C4-2B (cell line): ENCODE data around the gene RGS9.

Experiments
- ZFX ChIP-seq: fragments of 450-650 bp; IDR thresholded peaks from 2 replicates; pipeline ENCODE4 v1.6.1; 2017
- TF ChIP-seq, protein P1 (sequence below): fragments of 450-650 bp; conservative IDR thresholded peaks from 2 replicates; pipeline ENCODE4 v1.5.1; 2017; ENCODE audit warnings: mild to moderate bottlenecking

DNA sequence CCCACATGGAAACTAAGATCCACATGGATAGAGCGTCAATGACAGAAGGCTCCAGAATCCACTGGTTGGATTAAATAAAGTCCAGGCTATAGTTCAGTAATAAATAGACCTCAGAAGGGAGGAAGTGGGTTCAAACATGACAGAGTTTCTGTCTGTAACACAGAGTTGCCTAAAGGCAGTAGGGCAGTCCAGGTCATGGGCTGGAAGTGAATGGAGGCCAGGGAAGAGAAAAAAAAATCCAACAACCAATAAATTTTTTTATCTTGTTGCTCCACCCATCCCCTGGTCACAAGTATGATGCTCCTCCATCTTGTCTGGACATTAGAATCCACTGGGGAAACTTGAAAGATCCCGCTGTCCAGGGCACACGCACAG is 92.4 kb downstream of the RGS9 start:
- TF ChIP-seq, protein P1, sequence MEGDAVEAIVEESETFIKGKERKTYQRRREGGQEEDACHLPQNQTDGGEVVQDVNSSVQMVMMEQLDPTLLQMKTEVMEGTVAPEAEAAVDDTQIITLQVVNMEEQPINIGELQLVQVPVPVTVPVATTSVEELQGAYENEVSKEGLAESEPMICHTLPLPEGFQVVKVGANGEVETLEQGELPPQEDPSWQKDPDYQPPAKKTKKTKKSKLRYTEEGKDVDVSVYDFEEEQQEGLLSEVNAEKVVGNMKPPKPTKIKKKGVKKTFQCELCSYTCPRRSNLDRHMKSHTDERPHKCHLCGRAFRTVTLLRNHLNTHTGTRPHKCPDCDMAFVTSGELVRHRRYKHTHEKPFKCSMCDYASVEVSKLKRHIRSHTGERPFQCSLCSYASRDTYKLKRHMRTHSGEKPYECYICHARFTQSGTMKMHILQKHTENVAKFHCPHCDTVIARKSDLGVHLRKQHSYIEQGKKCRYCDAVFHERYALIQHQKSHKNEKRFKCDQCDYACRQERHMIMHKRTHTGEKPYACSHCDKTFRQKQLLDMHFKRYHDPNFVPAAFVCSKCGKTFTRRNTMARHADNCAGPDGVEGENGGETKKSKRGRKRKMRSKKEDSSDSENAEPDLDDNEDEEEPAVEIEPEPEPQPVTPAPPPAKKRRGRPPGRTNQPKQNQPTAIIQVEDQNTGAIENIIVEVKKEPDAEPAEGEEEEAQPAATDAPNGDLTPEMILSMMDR, result no peak
- no peak for TF ChIP-seq ZFX
